Stimulated activated CD4-positive, alpha-beta T cell treated with anti-CD3 and anti-CD28 coated beads, Interleukin-4, amount 100 ng/mL, for 48 hours (primary cell): ENCODE data around the gene SUMF2.
"Not testable (repeated sequence)": the region's sequence is repeated elsewhere in the genome, so short reads cannot be mapped to it uniquely, and the experiment has no call there.

ENCODE experiments used
- DNase-seq, 2 donors: peaks; one replicate each; pipeline ENCODE4 v3.0.0-alpha.2; 2020; ENCODE audit warnings: low read depth in 2 of 2

SUMF2 gene

DNA sequence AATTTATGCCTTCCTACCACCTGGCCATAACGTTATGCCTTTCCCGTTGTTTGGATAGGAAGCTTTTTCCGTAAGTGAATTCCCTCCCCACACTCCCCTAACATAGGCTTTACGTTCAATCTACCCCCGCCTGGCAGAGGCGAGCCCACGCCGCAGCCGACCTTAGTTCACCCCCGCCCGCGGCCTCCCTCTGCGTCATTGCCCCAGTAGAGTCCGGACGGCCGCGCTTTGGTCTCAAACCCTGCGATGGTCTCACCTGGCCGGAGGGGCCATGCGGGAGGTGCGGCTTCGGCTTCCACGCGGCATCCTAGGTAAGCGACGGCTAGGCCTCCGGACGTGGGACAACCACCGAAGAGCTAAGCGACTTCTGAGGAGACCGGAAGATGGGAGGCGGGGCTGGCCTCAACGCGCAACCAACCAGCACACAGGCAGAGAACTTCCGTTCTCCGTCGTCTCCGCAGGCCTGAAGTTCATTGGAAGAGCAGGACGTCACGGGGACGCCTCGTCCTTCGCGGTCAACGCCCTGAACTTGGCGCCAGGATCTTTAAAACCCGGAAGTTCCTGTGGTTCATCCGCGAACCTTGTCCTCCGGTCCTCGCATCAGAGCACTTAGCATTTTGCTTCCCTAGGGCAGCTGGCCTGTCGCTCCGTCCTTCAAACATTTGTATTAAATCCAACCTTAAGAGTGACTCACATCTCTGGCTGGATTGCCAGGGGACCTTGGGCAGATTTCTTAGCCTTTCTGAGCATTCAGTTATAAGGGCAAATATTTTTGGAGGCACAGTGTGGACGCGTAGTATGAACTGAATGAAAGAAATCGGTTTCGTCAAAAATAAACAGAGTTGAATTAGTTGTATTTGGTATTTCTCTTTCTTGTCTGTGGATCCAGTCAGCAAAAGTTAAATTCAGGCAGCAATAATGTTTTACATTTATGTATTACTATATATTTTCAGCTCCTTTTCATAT lies 42.3 kb downstream of the SUMF2 start, which contains the start of gene CHCHD2:
CHCHD2 (minus strand) TSS at position 369 of the 966 bp plus-strand sequence; CDS start at position 306, 63 bp downstream.
- DNase-seq: peak; percentile 79 to 92

- DNase-seq: no peak
These were observed 43.8 kb downstream of the SUMF2 start for GRCh38 chr7:56107954-56108258.

DNA sequence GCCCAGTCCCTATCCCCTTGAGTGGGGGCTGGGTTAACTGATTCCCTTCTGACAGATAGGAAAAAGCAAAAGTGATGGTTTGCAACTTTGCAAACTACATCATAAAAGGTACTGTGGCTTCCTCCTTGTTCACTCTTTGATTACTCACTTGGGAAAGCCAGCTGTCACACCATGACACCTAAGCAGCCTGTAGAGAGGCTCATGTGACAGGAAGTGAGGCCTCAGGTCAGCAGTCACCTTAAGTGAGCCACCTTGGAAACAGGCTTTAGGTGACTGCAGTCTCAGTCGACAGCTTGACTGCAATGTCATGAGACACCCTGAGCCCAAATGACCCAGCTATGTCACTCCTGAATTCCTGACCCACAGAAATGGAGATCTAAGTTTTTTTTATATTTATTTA lies 46.5 kb downstream of the SUMF2 start:
- DNase-seq: no peak

GRCh38 chr7:56112244-56112643 lies 48.2 kb downstream of the SUMF2 start:
- not testable (repeated sequence) for DNase-seq

GRCh38 chr7:56115852-56116538 lies 51.9 kb downstream of the SUMF2 start, which contains the start of gene NUPR2:
TSS of gene NUPR2 (minus strand) at chr7:56116417. CDS start at chr7:56116314, 103 bp downstream.
- DNase-seq: no peak

DNA sequence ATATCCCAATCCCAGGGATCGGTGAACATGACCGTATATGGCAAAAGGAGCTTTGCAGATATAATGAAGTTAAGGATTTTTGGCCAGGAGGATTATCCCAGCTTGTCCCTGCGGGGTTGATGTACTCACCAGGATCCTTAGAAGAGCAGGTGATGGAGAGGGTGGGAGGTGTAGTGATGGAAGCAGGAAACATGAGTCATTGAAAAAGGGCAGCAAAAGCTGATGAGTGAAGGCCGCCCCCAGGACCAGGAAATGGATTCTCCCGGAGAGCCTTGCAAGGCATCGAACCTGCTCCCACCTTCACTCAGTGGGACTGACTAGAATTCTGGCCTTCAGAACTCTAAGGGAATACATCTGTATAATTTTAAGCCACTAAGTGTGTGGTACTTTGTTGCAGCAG lies 57.4 kb downstream of the SUMF2 start:
- DNase-seq: no peak

DNA sequence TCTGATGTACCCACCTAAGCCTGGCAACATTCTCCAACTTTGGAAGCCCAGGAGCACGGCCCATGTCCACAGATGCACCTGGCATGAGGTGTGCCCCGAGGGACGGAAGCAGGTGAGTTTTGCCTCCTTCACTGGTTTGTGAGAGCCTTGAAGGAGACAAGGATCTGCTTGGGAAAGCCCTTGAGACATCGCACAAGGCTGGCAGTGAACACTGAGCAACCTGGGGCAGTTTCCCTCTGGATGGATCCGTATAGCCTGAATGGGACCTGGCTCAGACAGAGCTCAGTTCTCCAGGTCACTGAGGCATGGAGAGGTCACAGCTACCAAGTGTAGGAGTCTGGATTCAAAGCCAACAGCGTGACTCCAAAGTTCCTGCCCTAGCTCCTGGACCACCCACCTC lies 60.9 kb downstream of the SUMF2 start:
- no peak for DNase-seq

GRCh38 chr7:56125831-56126230 lies 61.7 kb downstream of the SUMF2 start:
- DNase-seq: no peak

DNA sequence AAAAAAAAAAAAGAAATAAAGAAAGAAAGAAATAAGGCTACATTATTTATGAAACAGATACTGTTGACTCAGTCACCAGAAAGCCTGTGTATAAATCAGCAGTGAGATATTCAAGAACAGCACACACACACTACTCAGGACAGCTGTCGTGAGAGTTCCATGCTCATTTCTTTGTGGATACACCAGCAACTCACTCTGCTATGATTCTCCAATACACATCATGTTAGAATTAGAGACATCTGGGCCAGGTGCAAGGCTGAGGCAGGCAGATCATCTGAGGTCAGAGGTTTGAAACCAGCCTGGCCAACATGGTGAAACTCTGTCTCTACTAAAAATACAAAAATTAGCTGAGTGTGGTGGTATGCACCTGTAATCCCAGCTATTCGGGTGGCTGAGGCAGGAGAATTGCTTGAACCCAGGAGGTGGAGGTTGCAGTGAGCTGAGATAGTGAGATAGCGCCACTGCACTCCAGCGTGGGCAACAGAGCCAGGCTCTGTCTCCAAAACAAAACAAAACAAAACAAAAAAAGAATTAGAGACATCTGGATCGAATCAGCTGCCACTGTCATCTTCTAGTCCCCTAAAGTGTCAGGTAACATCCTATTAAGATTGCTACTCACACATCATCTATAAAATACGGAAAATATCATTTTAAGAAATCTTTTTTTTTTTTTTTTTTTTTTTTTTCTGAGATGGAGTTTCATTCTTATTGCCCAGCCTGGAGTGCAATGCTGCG lies 63.3 kb downstream of the SUMF2 start:
- DNase-seq: no peak
